Tibial nerve (tissue), 4 donors: Measurements from ENCODE around the gene TRAPPC6A.

Experiments used
- CTCF ChIP-seq, 5 experiments: fragments of 200-600 bp in 3 of 5; fragments of 450-650 bp in 2 of 5; sonication (generic) in 3 of 5; IDR thresholded peaks; one replicate each; pipeline ENCODE4 v1.5.1; 2016 to 2019; ENCODE audit warnings: antibody characterized with exemption in 5 of 5, mild to moderate bottlenecking in 3 of 5, moderate library complexity in 2 of 5
- EP300 ChIP-seq, 2 donors: sonication (generic); formaldehyde crosslinking; IDR thresholded peaks; one replicate each; pipeline ENCODE4 v1.6.1; 2017; ENCODE audit warnings: antibody characterized with exemption in 2 of 2, mild to moderate bottlenecking in 1 of 2

GRCh38 chr19:45213031-45213430 lies 35.0 kb upstream of the TRAPPC6A start:
- TF ChIP-seq CTCF (IDR thresholded peaks at IDR 0.05) (no peak), EP300 (IDR thresholded peaks at IDR 0.05) (no peak)
